Neural progenitor cell (in vitro differentiated cells): ENCODE measurements around the gene ZBTB6.

Source experiments
- CTCF ChIP-seq: fragments of 200-600 bp; sonication (generic); IDR thresholded peaks from 2 replicates; pipeline ENCODE4 v1.5.1; 2017; ENCODE audit warnings: antibody characterized with exemption, mild to moderate bottlenecking
- EZH2 ChIP-seq: fragments of 200-600 bp; sonication (generic); IDR thresholded peaks from 2 replicates; pipeline ENCODE4 v1.6.1; 2017; ENCODE audit warnings: antibody characterized with exemption, mild to moderate bottlenecking, moderate library complexity

GRCh38 chr9:122944960-122945888 is 32.1 kb upstream of the ZBTB6 start:
- TF ChIP-seq CTCF = no peak
- TF ChIP-seq EZH2 = no peak
